Dendritic cell treated with granulocyte-macrophage colony-stimulating factor and Interleukin-4, amounts not matched to agents 40 ng/mL and 50 ng/mL, for 4 days (primary cell): Measurements from ENCODE around the gene KMT2C.

Experiments used
- H3K27ac Mint-ChIP-seq: one replicate; pipeline ENCODE4 v1.8.0; 2022; ENCODE audit warnings: mild to moderate bottlenecking, mixed read lengths
- H3K27me3 Mint-ChIP-seq: one replicate; pipeline ENCODE4 v1.8.0; 2022; ENCODE audit warnings: mild to moderate bottlenecking, mixed read lengths
- H3K36me3 Mint-ChIP-seq: one replicate; pipeline ENCODE4 v1.8.0; 2022; ENCODE audit warnings: low read depth, mixed read lengths
- H3K4me1 Mint-ChIP-seq: one replicate; pipeline ENCODE4 v1.8.0; 2022; ENCODE audit warnings: low read depth, mixed read lengths
- H3K4me3 Mint-ChIP-seq: one replicate; pipeline ENCODE4 v1.8.0; 2022; ENCODE audit warnings: mild to moderate bottlenecking, moderate library complexity, mixed read lengths
- H3K9me3 Mint-ChIP-seq: one replicate; pipeline ENCODE4 v1.8.0; 2022; ENCODE audit warnings: mixed read lengths
- intact Hi-C: fragments of 100-400 bp; cut with micrococcal nuclease; formaldehyde crosslinking; loops from one replicate; pipeline ENCODE4 v1.15.0; 2022

The KMT2C gene

DNA sequence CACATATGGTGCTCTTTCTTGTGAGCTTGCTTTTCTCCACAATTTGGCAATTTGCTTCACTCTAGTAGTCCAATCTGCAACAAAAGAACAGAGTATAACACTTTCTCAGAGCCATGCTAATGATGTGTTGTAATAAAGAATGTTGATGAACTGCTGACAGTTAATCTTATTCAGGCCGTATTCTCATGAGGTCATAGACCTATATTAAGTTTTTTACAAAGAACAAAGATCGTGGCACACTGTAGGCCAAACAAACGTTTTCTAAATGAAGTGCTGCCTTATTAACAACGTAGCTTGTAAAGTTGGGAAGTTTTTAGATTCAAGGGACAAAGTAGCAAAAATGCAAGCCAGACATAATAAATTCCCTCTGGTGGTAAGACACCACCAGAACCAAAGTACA, 250.2 kb downstream of the KMT2C start:
- Mint-ChIP-seq H3K9me3 (no peaks in the 10 kb centered on the region), H3K4me1 (no peaks in the 10 kb centered on the region), H3K27me3 (no peaks in the 10 kb centered on the region), H3K4me3 (no peak overlapping the region), H3K27ac (no peak overlapping the region), H3K36me3 (peaks cover 84% of the 10 kb centered on the region)
- intact Hi-C loops, result no loop called here

DNA sequence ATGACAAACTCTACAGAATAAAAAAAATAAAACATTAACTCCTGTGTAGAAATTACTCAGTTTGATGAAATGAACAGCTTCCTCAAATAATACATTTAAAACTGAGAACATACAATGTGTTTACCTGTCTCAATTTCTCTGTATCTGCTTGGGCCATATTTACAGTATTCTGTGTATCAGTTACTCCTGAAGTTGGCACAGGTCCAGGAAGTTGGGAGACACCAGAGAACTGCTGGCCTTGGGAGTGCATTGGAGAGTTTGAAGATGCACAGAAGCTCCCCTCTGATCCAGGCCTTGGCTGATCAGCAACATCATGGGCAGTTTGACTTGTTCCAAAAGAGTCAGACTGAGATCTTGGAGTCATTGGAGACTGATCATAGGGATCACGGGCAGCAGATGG, 255.2 kb downstream of the KMT2C start:
- Mint-ChIP-seq H3K4me1 (no peaks in the 10 kb centered on the region), H3K9me3 (no peaks in the 10 kb centered on the region), H3K36me3 (peaks cover 94% of the 10 kb centered on the region), H3K4me3 (no peak overlapping the region), H3K27me3 (no peaks in the 10 kb centered on the region), H3K27ac (no peak overlapping the region)
- intact Hi-C loops, result no loop called here

DNA sequence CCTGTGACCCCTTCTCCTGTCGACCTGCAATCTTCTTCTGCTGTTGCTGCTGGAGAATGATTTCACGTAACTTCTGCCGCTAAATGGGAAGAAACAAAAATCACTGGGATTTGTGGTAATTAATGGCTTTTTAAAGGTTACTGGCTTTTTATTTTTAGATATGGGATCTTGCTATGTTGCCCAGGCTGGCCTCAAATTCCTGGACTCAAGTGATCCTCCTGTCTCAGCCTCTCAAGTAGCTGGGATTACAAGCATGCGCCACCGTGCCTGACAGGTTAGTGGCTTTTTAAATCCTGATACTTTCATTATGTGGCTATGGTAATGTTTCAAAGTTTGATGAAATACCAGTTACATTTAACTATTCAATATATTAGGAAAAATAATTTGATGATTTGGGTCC, 255.8 kb downstream of the KMT2C start:
- Mint-ChIP-seq H3K36me3 (peaks cover 95% of the 10 kb centered on the region), H3K4me3 (no peak overlapping the region), H3K27me3 (no peaks in the 10 kb centered on the region), H3K27ac (no peak overlapping the region), H3K9me3 (no peaks in the 10 kb centered on the region), H3K4me1 (no peaks in the 10 kb centered on the region)
- intact Hi-C loops, result no loop called here

DNA sequence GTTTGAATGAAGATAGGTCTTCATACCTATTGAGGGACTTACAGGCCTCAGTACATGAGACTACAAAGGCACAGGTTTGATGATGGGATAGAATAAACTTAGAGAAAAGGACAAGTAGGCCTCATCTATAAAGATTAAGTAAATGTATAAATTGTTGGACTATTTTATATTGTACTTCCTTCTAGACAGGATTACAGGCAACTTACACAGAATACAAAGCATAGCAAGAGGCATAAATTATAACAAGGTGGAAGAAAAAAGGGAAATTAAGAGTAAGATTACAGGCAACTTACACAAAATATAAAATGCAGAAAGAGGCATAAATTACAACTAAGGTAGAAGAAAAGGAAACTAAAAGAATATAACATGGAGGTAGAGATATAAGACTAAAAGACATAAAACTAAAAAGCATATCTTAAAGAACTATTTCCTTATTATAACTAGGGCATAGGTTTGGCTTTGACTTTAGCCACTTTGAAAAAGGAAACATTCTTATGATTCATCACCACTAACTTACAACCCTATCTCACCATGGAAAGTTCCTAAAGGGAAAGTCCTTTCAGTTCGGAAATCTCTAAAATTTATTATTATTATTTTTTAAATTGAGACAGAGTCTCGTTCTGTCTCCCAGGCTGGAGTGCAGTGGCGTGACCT, 257.3 kb downstream of the KMT2C start:
- intact Hi-C loops, result no loop called here
- no peaks in the 10 kb centered on the region for H3K4me1 Mint-ChIP-seq
- no peaks in the 10 kb centered on the region for H3K27me3 Mint-ChIP-seq
- peaks cover 90% of the 10 kb centered on the region for H3K36me3 Mint-ChIP-seq
- no peaks in the 10 kb centered on the region for H3K9me3 Mint-ChIP-seq
- no peak overlapping the region for H3K27ac Mint-ChIP-seq
- H3K4me3 Mint-ChIP-seq, result no peak overlapping the region

DNA sequence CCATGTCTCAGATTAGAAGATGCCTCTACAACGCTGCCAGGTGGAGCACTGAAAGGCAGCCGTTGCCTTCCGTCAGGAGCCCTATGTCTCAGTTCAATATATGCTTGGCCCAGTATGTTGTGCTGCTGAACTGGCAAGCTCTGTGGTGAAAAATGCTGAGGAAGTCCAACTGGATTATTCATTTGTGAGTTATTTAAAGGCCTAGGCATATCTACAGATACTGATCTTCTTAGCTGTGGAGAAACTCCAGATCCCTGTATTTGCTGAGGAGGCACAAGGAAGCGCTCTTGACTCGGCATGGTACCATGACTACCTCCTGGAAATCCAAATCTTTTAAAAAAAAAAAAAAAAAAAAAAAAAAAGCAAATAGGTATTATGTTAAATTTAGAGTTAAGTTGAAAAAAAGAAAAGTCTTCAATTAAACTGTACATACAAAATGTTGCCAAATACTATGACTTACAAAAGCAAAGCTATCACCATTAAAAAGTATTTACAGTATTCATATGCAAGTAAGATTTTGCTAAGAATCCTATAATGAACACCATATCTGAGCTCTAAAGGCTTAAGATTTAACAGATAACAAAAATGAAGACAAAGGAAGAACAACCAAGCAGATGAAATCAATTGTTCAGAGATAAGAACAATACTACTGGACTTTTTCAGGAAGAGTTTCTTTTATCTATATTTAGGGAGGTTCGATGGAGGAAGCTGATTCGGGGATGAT, 258.0 kb downstream of the KMT2C start:
- intact Hi-C loops, result no loop called here
- H3K4me1 Mint-ChIP-seq, result no peaks in the 10 kb centered on the region
- H3K4me3 Mint-ChIP-seq, result no peak overlapping the region
- H3K27ac Mint-ChIP-seq, result no peak overlapping the region
- H3K36me3 Mint-ChIP-seq, result peaks cover 87% of the 10 kb centered on the region
- no peaks in the 10 kb centered on the region for H3K27me3 Mint-ChIP-seq
- H3K9me3 Mint-ChIP-seq, result no peaks in the 10 kb centered on the region

DNA sequence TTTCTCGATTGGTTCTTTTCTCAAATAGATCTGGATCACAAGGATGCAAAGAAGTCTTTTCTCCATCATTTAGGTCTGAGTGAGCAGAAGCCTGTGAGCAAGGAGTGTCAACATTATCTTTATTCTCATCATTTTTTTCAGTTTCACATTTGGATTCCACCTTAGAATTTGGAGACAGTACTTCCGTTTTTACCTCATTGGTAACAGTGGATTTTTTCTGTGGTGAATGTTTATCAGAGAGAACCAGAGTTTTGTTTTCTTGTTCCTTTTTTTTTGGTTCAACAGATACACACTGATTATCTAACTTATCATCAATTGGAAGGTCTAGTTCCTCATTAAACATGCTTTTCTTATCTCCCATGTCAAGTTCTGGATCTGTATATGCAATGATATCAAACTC, 259.0 kb downstream of the KMT2C start:
- Mint-ChIP-seq H3K27ac (no peak overlapping the region), H3K4me1 (no peaks in the 10 kb centered on the region)
- intact Hi-C loops, result no loop called here

DNA sequence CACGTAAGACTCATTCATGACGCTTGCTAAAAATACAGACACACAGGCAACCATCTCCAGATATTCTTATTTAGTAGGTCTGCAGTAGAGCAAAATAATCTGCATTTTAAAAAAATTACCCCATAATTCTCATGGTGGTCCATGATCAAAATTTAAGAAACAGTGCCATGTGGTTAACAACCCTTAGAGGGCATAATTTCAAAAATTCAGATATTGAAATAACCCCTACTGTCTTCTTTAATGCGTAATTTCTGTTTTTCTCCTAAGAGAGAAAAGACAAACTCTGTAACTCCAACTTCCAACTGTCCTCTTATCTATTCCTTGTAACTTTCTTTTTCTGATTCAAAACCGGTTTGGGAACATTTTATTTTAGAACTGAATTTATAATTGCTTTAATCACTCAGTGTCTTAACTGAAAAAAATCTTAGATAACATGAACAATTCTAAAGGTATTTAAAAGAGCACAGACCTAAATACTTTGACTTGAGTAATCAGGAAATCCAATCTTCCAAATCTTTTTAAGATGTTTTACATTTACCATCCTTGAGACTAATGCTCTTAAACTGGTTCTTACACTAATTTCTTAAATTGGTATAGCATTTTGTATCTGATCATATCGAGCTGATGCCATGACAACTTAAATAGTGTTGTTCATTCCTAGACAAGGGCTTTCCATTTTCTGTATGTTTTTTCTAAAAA, 262.3 kb downstream of the KMT2C start:
- Mint-ChIP-seq H3K36me3 (peaks cover 74% of the 10 kb centered on the region), H3K27ac (no peak overlapping the region), H3K4me1 (no peaks in the 10 kb centered on the region), H3K27me3 (no peaks in the 10 kb centered on the region), H3K4me3 (no peak overlapping the region), H3K9me3 (no peaks in the 10 kb centered on the region)
- intact Hi-C loops, result no loop called here

More for the DNA sequence above, 259.0 kb downstream of the KMT2C start:
- H3K36me3 Mint-ChIP-seq, result peaks cover 83% of the 10 kb centered on the region
- H3K4me3 Mint-ChIP-seq, result no peak overlapping the region
- no peaks in the 10 kb centered on the region for H3K9me3 Mint-ChIP-seq
- H3K27me3 Mint-ChIP-seq, result no peaks in the 10 kb centered on the region

DNA sequence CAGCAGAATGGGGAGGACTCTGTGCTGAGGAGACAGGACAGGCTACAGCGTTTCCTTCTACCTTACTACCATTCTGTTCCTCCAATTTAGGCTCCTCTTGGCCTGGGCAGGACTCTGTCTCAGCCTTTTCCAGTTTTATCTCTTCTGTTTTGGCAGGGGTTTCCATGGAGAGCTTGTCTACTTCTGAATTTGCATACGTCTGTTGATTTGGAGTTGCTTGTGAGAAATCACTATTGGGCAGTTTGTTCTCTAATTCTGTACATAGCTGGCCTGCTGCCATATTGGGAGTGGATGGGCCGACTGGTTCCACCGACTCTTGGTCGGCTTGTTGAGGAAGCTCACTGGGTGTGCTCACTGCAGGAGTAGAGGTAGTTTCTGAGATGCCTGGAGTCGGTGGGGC, 273.5 kb downstream of the KMT2C start:
- intact Hi-C loops, result no loop called here
- Mint-ChIP-seq H3K27ac (no peak overlapping the region), H3K27me3 (no peaks in the 10 kb centered on the region), H3K36me3 (peaks cover 90% of the 10 kb centered on the region), H3K9me3 (no peaks in the 10 kb centered on the region), H3K4me3 (no peak overlapping the region), H3K4me1 (peaks cover 16% of the 10 kb centered on the region)

DNA sequence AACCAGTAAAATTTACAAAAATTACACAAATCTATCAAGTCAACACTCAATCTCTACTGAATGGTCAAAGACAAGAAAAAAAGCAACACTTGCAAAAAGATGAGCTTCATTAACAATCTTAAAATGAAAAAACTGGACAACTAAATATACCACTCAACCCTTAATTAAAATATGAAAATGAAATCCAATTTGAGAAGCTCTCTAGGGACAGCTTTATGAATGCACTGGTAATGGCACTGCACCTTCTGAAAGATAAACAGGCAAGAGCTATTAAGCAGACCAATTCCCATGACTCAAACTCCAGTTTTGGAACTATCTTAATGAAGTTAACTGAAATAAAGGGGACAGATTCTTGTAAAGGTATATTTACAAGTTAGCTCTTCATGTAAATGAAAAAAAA, 274.6 kb downstream of the KMT2C start:
- Mint-ChIP-seq H3K4me1 (peaks cover 16% of the 10 kb centered on the region), H3K27ac (no peak overlapping the region), H3K27me3 (no peaks in the 10 kb centered on the region), H3K4me3 (no peak overlapping the region), H3K36me3 (peaks cover 90% of the 10 kb centered on the region), H3K9me3 (no peaks in the 10 kb centered on the region)
- intact Hi-C loops, result no loop called here

DNA sequence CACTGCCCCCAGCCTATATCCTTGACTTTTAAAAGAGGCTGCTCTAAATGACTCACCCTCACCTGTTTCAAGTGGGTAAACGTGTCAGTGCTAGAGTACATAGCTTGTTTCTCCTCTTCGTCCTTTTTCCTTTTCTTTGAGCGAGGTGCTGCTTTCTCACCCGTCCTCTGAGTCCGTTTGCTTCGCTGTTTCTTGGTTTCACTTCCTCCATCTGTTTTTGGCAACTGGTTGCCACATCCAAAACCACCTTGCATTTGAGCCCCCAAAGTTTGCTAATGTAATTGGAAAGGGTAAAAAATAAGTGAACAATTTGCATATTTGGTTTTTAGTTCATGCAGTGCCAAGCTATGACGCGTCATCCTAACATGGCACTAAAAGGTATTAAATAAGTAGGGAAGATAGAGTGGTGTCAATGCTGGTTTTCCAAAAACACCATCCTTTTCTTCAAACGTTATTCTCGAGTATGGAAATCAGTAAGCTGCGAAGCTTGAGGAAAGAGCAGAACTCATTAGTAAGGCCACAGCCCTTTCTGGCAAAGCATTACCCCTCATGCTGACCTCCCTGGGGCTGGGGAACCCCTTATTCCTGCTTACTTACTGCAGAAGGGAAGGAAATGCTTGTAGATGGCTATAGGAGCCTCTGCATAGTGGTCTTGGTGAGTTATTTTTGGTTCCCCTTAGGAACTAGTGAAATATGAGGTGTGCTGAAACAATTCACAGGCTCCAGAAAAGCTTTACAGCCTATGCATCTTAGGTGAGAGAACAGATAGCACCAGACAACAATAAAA, 276.8 kb downstream of the KMT2C start:
- H3K4me3 Mint-ChIP-seq, result no peak overlapping the region
- peaks cover 94% of the 10 kb centered on the region for H3K36me3 Mint-ChIP-seq
- H3K4me1 Mint-ChIP-seq, result peaks cover 16% of the 10 kb centered on the region
- H3K9me3 Mint-ChIP-seq, result no peaks in the 10 kb centered on the region
- intact Hi-C loops, result loop anchor here (5.0 kb wide), 1 partner anchor 33 kb away; no protein-coding TSS in a partner anchor
- H3K27ac Mint-ChIP-seq, result no peak overlapping the region
- H3K27me3 Mint-ChIP-seq, result no peaks in the 10 kb centered on the region

DNA sequence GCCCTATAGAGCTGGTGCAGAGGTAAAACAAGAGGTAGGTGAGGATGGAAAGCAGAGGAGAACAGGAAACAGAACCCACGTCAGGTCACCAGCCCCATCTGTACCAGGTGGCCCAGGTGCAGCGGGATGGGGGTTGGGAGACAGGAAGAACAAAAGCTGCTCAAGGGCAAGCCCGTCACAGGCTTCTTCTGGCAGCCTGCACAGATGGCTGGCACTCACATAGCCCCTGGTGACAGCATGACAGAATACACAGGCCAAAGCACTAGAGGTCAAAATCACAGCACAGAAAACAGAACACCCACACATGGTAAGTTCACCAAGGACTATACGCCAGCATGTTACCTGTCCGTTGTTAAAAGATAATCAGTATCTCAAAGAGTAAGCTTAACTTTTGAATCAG, 283.5 kb downstream of the KMT2C start:
- Mint-ChIP-seq H3K27ac (no peak overlapping the region), H3K4me3 (no peak overlapping the region), H3K36me3 (peaks cover 91% of the 10 kb centered on the region), H3K9me3 (no peaks in the 10 kb centered on the region), H3K27me3 (no peaks in the 10 kb centered on the region), H3K4me1 (no peaks in the 10 kb centered on the region)
- intact Hi-C loops, result no loop called here

DNA sequence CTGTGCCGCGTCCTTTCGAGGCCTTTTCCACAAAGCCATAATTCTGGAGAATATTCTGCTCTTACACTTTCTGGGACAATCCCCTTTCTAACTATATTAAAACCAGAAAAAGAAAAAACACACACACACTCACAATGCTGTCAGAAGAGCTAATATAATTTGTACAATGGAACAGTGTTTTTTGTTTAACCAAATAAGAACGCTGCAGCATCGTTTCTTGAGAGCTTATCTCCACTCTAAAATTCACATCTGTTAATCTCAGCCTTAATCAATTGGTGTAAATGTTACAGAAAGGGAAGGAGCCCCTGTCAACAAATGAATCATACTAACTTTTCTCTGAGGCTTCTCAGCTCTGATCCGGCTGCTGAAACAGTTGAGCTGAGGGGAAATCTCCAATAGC, 286.4 kb downstream of the KMT2C start:
- no peaks in the 10 kb centered on the region for H3K4me1 Mint-ChIP-seq
- H3K27ac Mint-ChIP-seq, result no peak overlapping the region
- H3K27me3 Mint-ChIP-seq, result no peaks in the 10 kb centered on the region
- intact Hi-C loops, result no loop called here
- no peak overlapping the region for H3K4me3 Mint-ChIP-seq
- H3K9me3 Mint-ChIP-seq, result no peaks in the 10 kb centered on the region
- peaks cover 91% of the 10 kb centered on the region for H3K36me3 Mint-ChIP-seq

DNA sequence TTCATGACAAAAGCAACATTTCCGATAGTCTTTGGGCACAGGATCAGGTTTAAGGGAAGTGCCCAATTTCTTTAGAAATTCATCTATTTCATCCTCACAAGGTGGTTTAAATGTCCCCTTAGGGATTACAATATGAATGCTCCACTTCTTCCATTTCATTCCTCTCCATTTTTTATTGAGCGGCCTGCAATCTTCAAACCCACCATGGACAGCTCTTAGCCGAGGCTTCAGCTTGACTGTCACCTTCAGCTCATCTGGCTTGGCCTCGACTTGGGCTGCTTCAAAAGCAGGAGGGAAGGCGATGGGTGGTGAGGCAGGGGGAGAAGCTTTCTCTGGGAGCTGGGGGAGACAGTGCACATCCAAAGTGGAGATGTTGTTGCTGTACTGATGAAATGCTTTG, 287.1 kb downstream of the KMT2C start:
- H3K27ac Mint-ChIP-seq, result no peak overlapping the region
- no peaks in the 10 kb centered on the region for H3K4me1 Mint-ChIP-seq
- intact Hi-C loops, result no loop called here
- H3K27me3 Mint-ChIP-seq, result no peaks in the 10 kb centered on the region
- H3K36me3 Mint-ChIP-seq, result peaks cover 91% of the 10 kb centered on the region
- H3K9me3 Mint-ChIP-seq, result no peaks in the 10 kb centered on the region
- H3K4me3 Mint-ChIP-seq, result no peak overlapping the region
